ENCODE measurements around the gene VAMP4.

The VAMP4 gene

DNA sequence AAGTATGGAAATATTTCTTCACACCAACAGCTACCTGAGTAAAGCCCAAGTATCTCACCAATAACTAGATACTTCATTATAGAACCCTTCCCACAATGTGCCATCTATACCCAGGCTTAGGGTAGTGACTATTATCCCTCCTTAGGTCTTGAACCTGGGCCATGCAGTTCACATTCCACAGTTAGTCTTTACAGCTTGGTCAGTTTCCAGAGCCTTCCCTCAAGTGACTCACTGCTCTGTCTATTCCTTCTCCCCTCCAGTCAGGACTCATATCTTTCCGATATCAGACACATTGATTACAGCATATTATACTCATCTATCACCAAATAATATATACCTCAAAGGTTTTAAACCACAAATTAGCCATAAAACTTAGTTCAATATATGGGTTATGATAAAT lies 23.6 kb downstream of the VAMP4 start (continued):
- TF ChIP-seq, protein P1, sequence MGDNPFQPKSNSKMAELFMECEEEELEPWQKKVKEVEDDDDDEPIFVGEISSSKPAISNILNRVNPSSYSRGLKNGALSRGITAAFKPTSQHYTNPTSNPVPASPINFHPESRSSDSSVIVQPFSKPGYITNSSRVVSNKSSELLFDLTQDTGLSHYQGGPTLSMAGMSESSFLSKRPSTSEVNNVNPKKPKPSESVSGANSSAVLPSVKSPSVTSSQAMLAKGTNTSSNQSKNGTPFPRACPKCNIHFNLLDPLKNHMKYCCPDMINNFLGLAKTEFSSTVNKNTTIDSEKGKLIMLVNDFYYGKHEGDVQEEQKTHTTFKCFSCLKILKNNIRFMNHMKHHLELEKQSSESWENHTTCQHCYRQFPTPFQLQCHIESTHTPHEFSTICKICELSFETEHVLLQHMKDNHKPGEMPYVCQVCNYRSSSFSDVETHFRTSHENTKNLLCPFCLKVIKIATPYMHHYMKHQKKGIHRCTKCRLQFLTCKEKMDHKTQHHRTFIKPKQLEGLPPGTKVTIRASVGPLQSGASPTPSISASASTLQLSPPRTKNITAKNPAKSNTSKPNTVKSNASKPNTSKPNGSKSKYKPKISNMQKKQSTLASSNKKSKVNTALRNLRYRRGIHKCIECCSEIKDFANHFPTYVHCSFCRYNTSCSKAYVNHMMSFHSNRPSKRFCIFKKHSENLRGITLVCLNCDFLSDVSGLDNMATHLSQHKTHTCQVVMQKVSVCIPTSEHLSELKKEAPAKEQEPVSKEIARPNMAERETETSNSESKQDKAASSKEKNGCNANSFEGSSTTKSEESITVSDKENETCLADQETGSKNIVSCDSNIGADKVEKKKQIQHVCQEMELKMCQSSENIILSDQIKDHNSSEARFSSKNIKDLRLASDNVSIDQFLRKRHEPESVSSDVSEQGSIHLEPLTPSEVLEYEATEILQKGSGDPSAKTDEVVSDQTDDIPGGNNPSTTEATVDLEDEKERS (tag by site-specific recombination; IDR thresholded peaks at IDR 0.05) = no peak
- TF ChIP-seq ZNF335 (tag by site-specific recombination; conservative IDR thresholded peaks at IDR 0.05) = no peak
- no peak for TF ChIP-seq ZNF76 (tag by site-specific recombination; IDR thresholded peaks at IDR 0.05; ENCODE audit: borderline replicate concordance, low read depth)
- no peak for TF ChIP-seq ZNF433 (tag by site-specific recombination; IDR thresholded peaks at IDR 0.05; ENCODE audit: low read depth)
- TF ChIP-seq RBAK (tag by site-specific recombination; IDR thresholded peaks at IDR 0.05) = no peak
- TF ChIP-seq ZNF2 (tag by site-specific recombination; IDR thresholded peaks at IDR 0.05) = no peak
- no peak for TF ChIP-seq SCRT1 (tag by site-specific recombination; IDR thresholded peaks at IDR 0.05; ENCODE audit: borderline replicate concordance)
- TF ChIP-seq ZNF391 (tag by site-specific recombination; IDR thresholded peaks at IDR 0.05; ENCODE audit: borderline replicate concordance, low read depth) = no peak
- TF ChIP-seq ZBTB8A (tag by site-specific recombination; IDR thresholded peaks at IDR 0.05) = no peak
- TF ChIP-seq GFI1B (tag by site-specific recombination; IDR thresholded peaks at IDR 0.05) = no peak
- TF ChIP-seq ZNF174 (tag by site-specific recombination; IDR thresholded peaks at IDR 0.05) = no peak

DNA sequence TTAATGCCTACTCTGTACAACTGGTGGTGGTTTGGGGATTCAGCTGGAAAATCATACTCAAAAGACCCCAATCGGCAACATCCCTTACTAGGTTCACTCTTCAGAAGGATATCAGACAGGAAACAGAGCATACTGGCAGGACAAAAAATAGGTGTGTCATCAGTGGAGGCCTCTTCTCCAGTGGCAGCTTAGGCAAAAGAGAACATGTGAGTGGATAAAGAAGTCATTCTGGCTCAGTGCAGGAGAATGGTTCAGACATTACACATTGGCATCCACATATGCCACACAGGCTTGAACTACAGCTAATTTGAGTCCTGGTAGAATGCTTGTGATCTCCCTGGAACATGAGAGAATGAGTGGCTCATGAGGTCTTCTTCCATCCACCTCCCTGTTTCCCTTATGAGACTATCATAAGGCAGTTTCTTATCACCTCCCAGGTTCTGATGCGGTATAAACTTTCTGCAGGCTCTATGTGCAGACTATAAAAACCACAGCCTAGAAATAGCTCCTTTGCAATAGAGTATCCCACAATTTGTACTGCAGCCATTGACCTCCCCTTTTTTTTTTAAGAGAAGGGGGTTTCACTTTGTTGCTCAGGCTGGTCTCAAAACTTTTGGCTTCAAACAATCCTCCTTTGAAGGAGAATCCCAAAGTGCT lies 24.7 kb downstream of the VAMP4 start:
- no peaks in the 10 kb centered on the region for H3K9me3 ChIP-seq (ENCODE audit: control insufficient read depth, insufficient read depth, low read depth, low read length)
- peaks cover 0 to 6% of the 10 kb centered on the region in 2 experiments; a peak in 1 of 3 replicates for H3K36me3 ChIP-seq (ENCODE audit: control insufficient read depth in 2 of 2, insufficient read depth in 1 of 2, low read length in 2 of 2)
- CTCF ChIA-PET = interaction anchor here (0.9 to 4.8 kb wide), 7 partner anchors 23 to 269 kb away, joined by 3 to 45 read pairs (median 5); no protein-coding TSS in a partner anchor
- no peaks in the 10 kb centered on the region for H3K4me1 ChIP-seq (ENCODE audit: control insufficient read depth, insufficient read depth, low read length)
- H3K4me3 ChIP-seq (ENCODE audit: low read depth, low read length) = no peak overlapping the region
- TF ChIP-seq, protein P2, sequence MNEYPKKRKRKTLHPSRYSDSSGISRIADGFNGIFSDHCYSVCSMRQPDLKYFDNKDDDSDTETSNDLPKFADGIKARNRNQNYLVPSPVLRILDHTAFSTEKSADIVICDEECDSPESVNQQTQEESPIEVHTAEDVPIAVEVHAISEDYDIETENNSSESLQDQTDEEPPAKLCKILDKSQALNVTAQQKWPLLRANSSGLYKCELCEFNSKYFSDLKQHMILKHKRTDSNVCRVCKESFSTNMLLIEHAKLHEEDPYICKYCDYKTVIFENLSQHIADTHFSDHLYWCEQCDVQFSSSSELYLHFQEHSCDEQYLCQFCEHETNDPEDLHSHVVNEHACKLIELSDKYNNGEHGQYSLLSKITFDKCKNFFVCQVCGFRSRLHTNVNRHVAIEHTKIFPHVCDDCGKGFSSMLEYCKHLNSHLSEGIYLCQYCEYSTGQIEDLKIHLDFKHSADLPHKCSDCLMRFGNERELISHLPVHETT (tag by site-specific recombination; IDR thresholded peaks at IDR 0.05) = no peak
- POLR2A ChIA-PET = no interaction called here
- H3K27ac ChIP-seq (ENCODE audit: extremely low read depth, low read depth, low read length) = no peak overlapping the region

DNA sequence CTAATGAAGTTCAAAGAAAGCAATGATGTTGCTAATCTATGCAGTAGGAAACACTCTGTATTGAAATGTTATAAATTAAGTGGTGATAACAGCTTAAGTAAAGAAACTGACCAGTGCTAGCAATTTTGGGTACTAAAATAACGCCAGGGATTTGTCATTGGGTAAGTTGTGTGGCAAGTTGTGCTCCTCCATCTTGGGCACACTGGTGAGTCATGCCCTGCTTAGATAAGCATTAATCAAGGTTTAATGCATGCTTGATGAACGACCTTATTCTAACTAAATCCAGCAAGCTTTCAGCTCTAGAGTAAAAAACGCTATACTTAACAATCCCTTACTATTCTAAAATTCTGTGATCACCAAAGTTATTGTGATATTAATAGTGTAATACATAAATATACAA lies 25.2 kb downstream of the VAMP4 start:
- Histone ChIP-seq H3K9me3 (ENCODE audit: control insufficient read depth, insufficient read depth, low read depth, low read length) (no peaks in the 10 kb centered on the region), H3K27ac (ENCODE audit: extremely low read depth, low read depth, low read length) (no peak overlapping the region), H3K36me3 (ENCODE audit: control insufficient read depth in 2 of 2, insufficient read depth in 1 of 2, low read length in 2 of 2) (peaks cover 0 to 6% of the 10 kb centered on the region in 2 experiments; a peak in 1 of 3 replicates), H3K4me1 (ENCODE audit: control insufficient read depth, insufficient read depth, low read length) (no peaks in the 10 kb centered on the region), H3K4me3 (ENCODE audit: low read depth, low read length) (no peak overlapping the region)
- CTCF ChIA-PET = interaction anchor here (0.6 to 4.8 kb wide), 11 partner anchors 12 to 636 kb away, joined by 3 to 45 read pairs (median 3); partner anchors contain the start of gene PRRC2C
- POLR2A ChIA-PET = no interaction called here
- no peak for TF ChIP-seq ZNF174 (tag by site-specific recombination; IDR thresholded peaks at IDR 0.05)
- no peak for TF ChIP-seq ZNF2 (tag by site-specific recombination; IDR thresholded peaks at IDR 0.05)
- TF ChIP-seq ZNF335 (tag by site-specific recombination; conservative IDR thresholded peaks at IDR 0.05) = no peak
- no peak for TF ChIP-seq ZNF248 (tag by site-specific recombination; IDR thresholded peaks at IDR 0.05)
- TF ChIP-seq IKZF3 (tag by site-specific recombination; IDR thresholded peaks at IDR 0.05) = no peak
- no peak for TF ChIP-seq ZEB2 (tag by site-specific recombination; IDR thresholded peaks at IDR 0.05)
- no peak for TF ChIP-seq ZNF621 (tag by site-specific recombination; IDR thresholded peaks at IDR 0.05)
- TF ChIP-seq ZNF133 (tag by site-specific recombination; IDR thresholded peaks at IDR 0.05) = no peak
- TF ChIP-seq, protein P3, sequence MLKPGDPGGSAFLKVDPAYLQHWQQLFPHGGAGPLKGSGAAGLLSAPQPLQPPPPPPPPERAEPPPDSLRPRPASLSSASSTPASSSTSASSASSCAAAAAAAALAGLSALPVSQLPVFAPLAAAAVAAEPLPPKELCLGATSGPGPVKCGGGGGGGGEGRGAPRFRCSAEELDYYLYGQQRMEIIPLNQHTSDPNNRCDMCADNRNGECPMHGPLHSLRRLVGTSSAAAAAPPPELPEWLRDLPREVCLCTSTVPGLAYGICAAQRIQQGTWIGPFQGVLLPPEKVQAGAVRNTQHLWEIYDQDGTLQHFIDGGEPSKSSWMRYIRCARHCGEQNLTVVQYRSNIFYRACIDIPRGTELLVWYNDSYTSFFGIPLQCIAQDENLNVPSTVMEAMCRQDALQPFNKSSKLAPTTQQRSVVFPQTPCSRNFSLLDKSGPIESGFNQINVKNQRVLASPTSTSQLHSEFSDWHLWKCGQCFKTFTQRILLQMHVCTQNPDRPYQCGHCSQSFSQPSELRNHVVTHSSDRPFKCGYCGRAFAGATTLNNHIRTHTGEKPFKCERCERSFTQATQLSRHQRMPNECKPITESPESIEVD (tag by site-specific recombination; IDR thresholded peaks at IDR 0.05) = no peak
- TF ChIP-seq MYNN (tag by site-specific recombination; IDR thresholded peaks at IDR 0.05; ENCODE audit: borderline replicate concordance) = no peak
- no peak for TF ChIP-seq ZNF157 (tag by site-specific recombination; IDR thresholded peaks at IDR 0.05)
- TF ChIP-seq ZNF600 (tag by site-specific recombination; IDR thresholded peaks at IDR 0.05) = no peak
- no peak for TF ChIP-seq ZNF501 (tag by site-specific recombination; IDR thresholded peaks at IDR 0.05)
